ENCODE results near the gene CIAO3.
"Not testable (repeated sequence)": the region's sequence is repeated elsewhere in the genome, so short reads cannot be mapped to it uniquely, and the experiment has no call there.

Gene CIAO3

DNA sequence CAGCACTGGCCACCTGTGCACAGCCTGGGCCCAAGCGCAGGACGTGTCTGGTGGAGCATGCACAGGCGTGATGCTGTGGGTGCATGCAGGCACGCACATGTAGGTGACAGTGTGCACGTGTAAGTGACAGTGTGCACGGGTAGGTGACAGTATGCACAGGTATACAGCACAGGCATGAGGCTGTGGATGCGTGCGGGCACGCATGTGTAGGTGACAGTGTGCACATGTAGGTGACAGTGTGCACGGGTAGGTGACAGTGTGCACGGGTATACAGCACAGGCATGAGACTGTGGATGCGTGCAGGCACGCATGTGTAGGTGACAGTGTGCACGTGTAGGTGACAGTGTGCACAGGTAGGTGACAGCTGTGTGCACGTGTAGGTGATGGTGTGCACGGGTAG is 39.5 kb upstream of the CIAO3 start:
- H3K4me3 ChIP-seq (ENCODE audit: low read depth, low read length): no peak overlapping the region
- TF ChIP-seq, protein P1, sequence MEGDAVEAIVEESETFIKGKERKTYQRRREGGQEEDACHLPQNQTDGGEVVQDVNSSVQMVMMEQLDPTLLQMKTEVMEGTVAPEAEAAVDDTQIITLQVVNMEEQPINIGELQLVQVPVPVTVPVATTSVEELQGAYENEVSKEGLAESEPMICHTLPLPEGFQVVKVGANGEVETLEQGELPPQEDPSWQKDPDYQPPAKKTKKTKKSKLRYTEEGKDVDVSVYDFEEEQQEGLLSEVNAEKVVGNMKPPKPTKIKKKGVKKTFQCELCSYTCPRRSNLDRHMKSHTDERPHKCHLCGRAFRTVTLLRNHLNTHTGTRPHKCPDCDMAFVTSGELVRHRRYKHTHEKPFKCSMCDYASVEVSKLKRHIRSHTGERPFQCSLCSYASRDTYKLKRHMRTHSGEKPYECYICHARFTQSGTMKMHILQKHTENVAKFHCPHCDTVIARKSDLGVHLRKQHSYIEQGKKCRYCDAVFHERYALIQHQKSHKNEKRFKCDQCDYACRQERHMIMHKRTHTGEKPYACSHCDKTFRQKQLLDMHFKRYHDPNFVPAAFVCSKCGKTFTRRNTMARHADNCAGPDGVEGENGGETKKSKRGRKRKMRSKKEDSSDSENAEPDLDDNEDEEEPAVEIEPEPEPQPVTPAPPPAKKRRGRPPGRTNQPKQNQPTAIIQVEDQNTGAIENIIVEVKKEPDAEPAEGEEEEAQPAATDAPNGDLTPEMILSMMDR (IDR thresholded peaks at IDR 0.05; ENCODE audit: low read depth, low read length, missing control alignments): no peak
- no peak for DNase-seq (ENCODE audit: low read depth)

DNA sequence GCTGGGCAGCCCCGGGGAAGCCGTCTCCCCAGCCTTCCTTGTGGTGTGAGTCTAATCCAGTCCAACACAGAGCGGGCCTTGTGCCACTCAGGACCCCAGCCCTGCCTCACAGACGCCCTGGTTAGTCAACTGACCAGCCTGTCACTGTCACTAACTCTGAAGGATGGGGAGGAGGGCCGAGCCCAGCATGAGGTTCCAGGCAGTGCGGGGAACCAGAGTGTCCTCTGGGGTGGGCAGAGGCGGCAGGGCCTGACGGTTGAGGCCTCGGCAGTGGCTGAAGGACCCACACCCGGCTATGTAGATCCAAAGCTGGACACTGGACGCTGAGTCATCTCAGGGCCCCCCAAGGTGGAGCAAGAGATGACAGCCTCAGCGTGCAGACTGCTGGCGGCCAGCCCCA is 38.8 kb upstream of the CIAO3 start:
- no peak overlapping the region for H3K4me3 ChIP-seq (ENCODE audit: low read depth, low read length)
- TF ChIP-seq, protein P1 (IDR thresholded peaks at IDR 0.05; ENCODE audit: low read depth, low read length, missing control alignments): no peak
- DNase-seq (ENCODE audit: low read depth): no peak

DNA sequence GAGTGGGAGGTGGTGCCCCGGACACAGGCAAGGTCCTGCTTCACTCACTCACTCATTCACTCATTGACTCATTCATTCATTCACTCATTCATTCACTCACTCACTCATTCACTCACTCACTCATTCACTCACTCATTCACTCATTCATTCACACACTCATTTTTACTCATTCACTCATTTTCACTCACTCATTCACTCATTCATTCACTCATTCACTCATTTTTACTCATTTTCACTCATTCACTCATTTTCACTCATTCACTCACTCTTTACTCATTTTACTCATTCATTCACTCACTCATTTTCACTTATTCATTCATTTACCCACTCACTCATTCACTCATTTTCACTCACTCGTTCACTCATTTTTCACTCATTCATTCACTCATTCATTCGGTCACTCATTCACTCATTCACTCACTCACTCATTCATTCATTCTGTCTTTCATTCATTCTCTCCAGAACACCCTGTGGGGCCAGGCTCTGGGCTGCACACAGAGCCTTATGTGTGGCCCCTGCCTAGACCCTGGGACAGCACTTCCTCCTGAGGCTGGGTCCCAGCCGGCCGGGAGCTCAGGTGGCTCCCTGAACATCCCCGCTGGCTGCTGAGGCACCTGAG is 38.2 kb upstream of the CIAO3 start:
- TF ChIP-seq, protein P1 (IDR thresholded peaks at IDR 0.05; ENCODE audit: low read depth, low read length, missing control alignments): no peak
- no peak overlapping the region for H3K4me3 ChIP-seq (ENCODE audit: low read depth, low read length)
- no peak for DNase-seq (ENCODE audit: low read depth)

DNA sequence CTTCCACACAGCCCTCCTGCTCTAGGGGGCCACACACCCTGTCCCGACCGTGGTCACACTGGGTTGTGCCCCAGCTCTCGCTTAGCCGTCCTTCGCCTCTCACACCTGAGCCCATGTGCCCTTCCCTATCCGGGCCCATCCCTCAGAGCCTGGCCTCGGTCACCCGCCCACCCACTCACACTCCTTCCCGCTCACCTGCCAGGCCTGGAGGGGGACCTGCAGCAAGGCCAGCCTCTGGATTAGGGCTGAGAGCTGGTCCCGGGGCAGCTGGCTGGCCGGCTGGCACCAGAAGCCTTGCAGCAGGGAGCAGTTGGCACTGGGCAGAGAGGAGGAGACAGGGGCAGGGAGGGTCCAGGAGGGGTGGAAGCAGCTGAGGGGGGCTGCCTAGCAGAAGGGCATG is 37.6 kb upstream of the CIAO3 start:
- TF ChIP-seq, protein P1 (IDR thresholded peaks at IDR 0.05; ENCODE audit: low read depth, low read length, missing control alignments): no peak
- DNase-seq (ENCODE audit: low read depth): no peak
- H3K4me3 ChIP-seq (ENCODE audit: low read depth, low read length): no peak overlapping the region

DNA sequence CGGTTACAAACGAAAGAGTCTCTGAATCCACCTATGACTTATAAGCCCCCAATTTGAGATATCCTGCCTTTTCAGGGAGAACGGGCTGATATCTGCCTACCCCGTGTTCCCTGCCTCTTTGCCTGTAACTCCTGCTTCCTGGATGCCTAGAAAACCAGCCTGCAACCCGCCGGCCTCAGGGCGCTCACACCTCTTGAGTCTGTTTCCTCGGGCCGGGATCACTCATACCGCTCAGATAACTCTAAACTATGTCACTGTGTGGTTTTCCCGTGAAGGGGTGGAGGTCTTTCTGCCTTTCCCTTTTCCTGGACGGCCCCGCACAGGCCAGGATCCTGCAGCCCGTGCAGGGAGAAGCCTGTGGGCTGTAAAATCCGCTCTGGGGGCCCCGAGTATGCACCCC is 37.0 kb upstream of the CIAO3 start:
- no peak overlapping the region for H3K4me3 ChIP-seq (ENCODE audit: low read depth, low read length)
- no peak for DNase-seq (ENCODE audit: low read depth)
- TF ChIP-seq, protein P1 (IDR thresholded peaks at IDR 0.05; ENCODE audit: low read depth, low read length, missing control alignments): no peak

DNA sequence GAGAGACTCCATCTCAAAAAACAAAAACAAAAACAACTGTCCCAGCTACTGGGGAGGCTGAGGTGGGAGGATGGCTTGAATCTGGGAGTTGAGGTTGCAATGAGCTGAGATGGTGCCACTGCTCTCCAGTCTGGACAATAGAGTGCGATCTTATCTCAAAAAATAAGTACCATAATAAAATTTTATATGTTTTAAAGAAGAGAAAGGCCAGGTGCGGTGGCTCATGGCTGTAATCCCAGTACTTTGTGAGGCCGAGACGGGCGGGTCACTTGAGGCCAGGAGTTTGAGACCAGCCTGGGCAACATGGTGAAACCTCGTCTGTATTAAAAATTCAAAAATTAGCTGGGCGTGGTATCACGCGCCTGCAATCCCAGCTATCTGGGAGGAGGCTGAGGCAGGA is 36.0 kb upstream of the CIAO3 start:
- TF ChIP-seq, protein P1 (IDR thresholded peaks at IDR 0.05; ENCODE audit: low read depth, low read length, missing control alignments): no peak

DNA sequence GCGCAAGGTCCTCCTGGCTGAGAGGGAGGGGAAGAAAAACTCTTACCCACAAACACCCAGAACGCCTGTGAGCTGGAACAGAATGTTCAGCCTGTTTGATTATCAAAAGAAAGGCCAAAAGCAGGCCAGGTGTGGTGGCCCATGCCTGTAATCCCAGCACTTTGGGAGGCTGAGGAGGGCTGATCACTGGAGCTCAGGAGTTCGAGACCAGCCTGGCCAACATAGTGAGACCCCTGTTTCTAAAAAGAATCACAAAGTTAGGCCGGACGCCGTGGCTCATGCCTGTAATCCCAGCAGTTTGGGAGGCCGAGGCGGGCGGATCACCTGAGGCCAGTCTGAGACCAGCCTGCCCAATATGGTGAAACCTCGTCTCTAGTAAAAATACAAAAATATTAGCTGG is 35.5 kb upstream of the CIAO3 start:
- not testable (repeated sequence) for DNase-seq (ENCODE audit: low read depth); H3K4me3 ChIP-seq (ENCODE audit: low read depth, low read length)

More for the DNA sequence above, 36.0 kb upstream of the CIAO3 start:
- no peak overlapping the region for H3K4me3 ChIP-seq (ENCODE audit: low read depth, low read length)
- no peak for DNase-seq (ENCODE audit: low read depth)
